Activated T-helper 1 cell treated with Interleukin-2 at 50 U/mL for 16 hours (primary cell): ENCODE results near the gene MEMO1.

ENCODE experiments used
- DNase-seq: peaks from one replicate; pipeline ENCODE4 v3.0.0-alpha.2; 2020; ENCODE audit warnings: low read depth

Gene MEMO1

DNA sequence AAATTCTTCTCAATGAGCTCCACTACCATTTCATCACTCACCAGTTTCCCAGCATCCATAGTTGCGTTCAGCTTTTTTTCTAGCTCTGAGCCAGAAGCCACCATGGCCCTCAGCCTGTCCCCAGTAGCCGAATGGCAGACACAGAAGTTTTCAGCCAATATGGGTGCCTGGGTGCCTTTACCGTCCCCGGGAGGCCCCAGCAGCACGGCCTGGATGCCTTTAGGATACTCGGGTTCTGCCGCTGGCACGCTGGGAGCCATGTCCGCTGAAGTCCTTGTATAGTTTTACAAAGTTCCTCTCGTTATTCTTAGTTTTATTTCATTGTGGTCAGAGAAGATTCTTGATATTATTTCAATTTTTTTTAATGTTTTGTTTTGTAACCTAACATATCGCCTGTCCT lies 187.2 kb downstream of the MEMO1 start:
- no peak for DNase-seq

DNA sequence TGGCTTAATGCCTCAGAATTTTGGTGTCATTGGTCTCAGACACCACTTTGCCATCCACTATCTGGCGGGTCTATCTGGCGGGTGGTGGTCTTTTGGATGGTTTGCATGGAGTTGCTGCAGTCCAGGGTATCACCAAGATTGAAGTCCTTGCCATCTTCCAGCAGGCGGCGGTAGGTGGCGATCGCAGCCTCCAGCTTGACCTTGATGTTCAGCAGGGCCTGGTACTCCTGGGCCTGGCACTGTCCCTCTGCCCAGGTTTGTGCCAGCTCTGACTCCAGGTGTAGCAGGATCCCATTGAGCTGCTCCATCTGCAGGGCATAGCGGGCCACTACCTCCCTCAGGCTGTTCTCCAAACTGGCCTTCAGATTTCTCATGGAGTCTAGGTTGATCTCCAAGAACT lies 188.2 kb downstream of the MEMO1 start:
- no peak for DNase-seq
